GM12878 (cell line): ENCODE measurements around the gene SARS2. TPM values are rescaled to one million over a fixed set of nuclear protein-coding genes. Genes with fewer than 3 reads are reported as not detected.
A peak's percentile ranks its signal among the peaks of the same experiment; 100 is the strongest.

Experiments
- ATF2 ChIP-seq: IDR thresholded peaks from 2 replicates; pipeline ENCODE4 v1.6.1; 2012; ENCODE audit warnings: low read length, inconsistent platforms
- BHLHE40 ChIP-seq, 2 experiments: fragments of 450-650 bp in 1 of 2; IDR thresholded peaks; 2 replicates each; pipeline ENCODE4 v1.6.1; 2011 to 2017; ENCODE audit warnings: low read depth in 2 of 2, borderline replicate concordance in 1 of 2, improper control_type of control experiment in 1 of 2, low read length in 1 of 2, mild to moderate bottlenecking in 1 of 2
- CREM ChIP-seq: IDR thresholded peaks from 2 replicates; pipeline ENCODE4 v1.6.1; 2014; ENCODE audit warnings: antibody characterized with exemption, low read depth
- E2F4 ChIP-seq: IDR thresholded peaks from 2 replicates; pipeline ENCODE4 v1.6.1; 2012; ENCODE audit warnings: low read depth, low read length, improper control_type of control experiment
- E2F8 ChIP-seq: fragments of 450-650 bp; IDR thresholded peaks from 2 replicates; pipeline ENCODE4 v1.6.1; 2018; ENCODE audit warnings: mild to moderate bottlenecking, low read depth, moderate library complexity; ENCODE audit not compliant: partially characterized antibody
- IRF4 ChIP-seq: IDR thresholded peaks from 2 replicates; pipeline ENCODE4 v1.6.1; 2011; ENCODE audit warnings: low read depth, low read length
- MEF2A ChIP-seq: IDR thresholded peaks from 2 replicates; pipeline ENCODE4 v1.6.1; 2011; ENCODE audit warnings: low read depth, mild to moderate bottlenecking, low read length, moderate library complexity; ENCODE audit not compliant: insufficient read depth
- NBN ChIP-seq: fragments of 450-650 bp; IDR thresholded peaks from 2 replicates; pipeline ENCODE4 v1.6.1; 2016
- PKNOX1 ChIP-seq: fragments of 450-650 bp; IDR thresholded peaks from 2 replicates; pipeline ENCODE4 v1.6.1; 2016; ENCODE audit warnings: mild to moderate bottlenecking
- PML ChIP-seq: IDR thresholded peaks from 2 replicates; pipeline ENCODE4 v1.6.1; 2012; ENCODE audit warnings: low read length, inconsistent platforms
- RELB ChIP-seq: fragments of 450-650 bp; IDR thresholded peaks from 2 replicates; pipeline ENCODE4 v1.6.1; 2017; ENCODE audit warnings: low read depth, mild to moderate bottlenecking, moderate library complexity
- ZBED1 ChIP-seq: IDR thresholded peaks from 2 replicates; pipeline ENCODE4 v1.6.1; 2016; ENCODE audit warnings: borderline replicate concordance
- ZNF217 ChIP-seq: fragments of 450-650 bp; IDR thresholded peaks from 2 replicates; pipeline ENCODE4 v1.6.1; 2017; ENCODE audit warnings: antibody characterized with exemption, mild to moderate bottlenecking
- ZNF24 ChIP-seq: fragments of 450-650 bp; IDR thresholded peaks from 2 replicates; pipeline ENCODE4 v1.6.1; 2017; ENCODE audit warnings: antibody characterized with exemption, mild to moderate bottlenecking
- ZNF384 ChIP-seq: IDR thresholded peaks from 2 replicates; pipeline ENCODE4 v1.6.1; 2012; ENCODE audit warnings: low read depth, mild to moderate bottlenecking, low read length, improper control_type of control experiment, borderline replicate concordance
- ZNF687 ChIP-seq: fragments of 450-650 bp; IDR thresholded peaks from 2 replicates; pipeline ENCODE4 v1.6.1; 2017; ENCODE audit warnings: mild to moderate bottlenecking, moderate library complexity
- polyA plus RNA-seq, 11 experiments: library from polyadenylated mRNA; depleted of rRNA in 4 of 11; unstranded in 6 of 11; stranded (reverse) in 5 of 11; fragments of >200 nt; fragmentation: Nextera tagmentation in 4 of 11; fragmentation: Illumina TruSeq in 1 of 11; extraction: Ambion mirVana in 4 of 11; extraction: Trizol in 1 of 11; gene quantifications; 1 replicate in 1 of 11; 2 replicates in 10 of 11; pipeline versions ENCODE4 v1.2.1 to v1.2.3, GENCODE V29; 2011 to 2016; ENCODE audit warnings: inconsistent platforms in 2 of 11, missing spikeins in 2 of 11, low read depth in 1 of 11
- total RNA-seq, 4 experiments: library from RNA; depleted of rRNA in 3 of 4; stranded (reverse); fragments of >200 nt in 3 of 4; fragmentation: Illumina TruSeq in 1 of 4; extraction: Trizol in 1 of 4; gene quantifications; 2 replicates each; pipeline versions ENCODE4 v1.2.1 to v1.2.3, GENCODE V29; 2013 to 2021

Gene SARS2
- total and polyA plus RNA-seq, 10 of the 15 experiments (the other 5 are each of a cell fraction or from before 2014, with no cell fraction given): 2.6 to 50.3 (median 27.5) TPM

- TF ChIP-seq ZNF217: peak; percentile 97
- 0 out of 2 replicates have a peak, but pooled peaks have one; percentile 14 for TF ChIP-seq ZNF24
- peak; percentile 73 for TF ChIP-seq ZNF687
- TF ChIP-seq E2F8: no peak
- TF ChIP-seq NBN: peak; percentile 67; the same call in 1 of the 2 replicates
- TF ChIP-seq PML: peak; percentile 79
- peak; percentile 91 for TF ChIP-seq RELB
- peak in 1 of 2 experiments; percentile 33; a peak in 2 of 4 replicates for TF ChIP-seq BHLHE40 (IDR thresholded peaks at IDR 0.05; ENCODE audit: borderline replicate concordance in 1 of 2, low read depth in 2 of 2, low read length in 1 of 2)
- TF ChIP-seq ZNF384: no peak
- TF ChIP-seq IRF4: peak; percentile 94
- peak; percentile 93 for TF ChIP-seq PKNOX1
- TF ChIP-seq ATF2: peak; percentile 93
- peak; percentile 70; the same call in 1 of the 2 replicates for TF ChIP-seq MEF2A
- no peak for TF ChIP-seq E2F4
- peak; percentile 89; the same call in 1 of the 2 replicates for TF ChIP-seq ZBED1
- TF ChIP-seq CREM: peak; percentile 79
Observed at GRCh38 chr19:38977445-38978325, 47.1 kb upstream of the SARS2 start (continued).
